HG03442 (cell line): ENCODE measurements around the gene IGF2.

Experiments
- ATAC-seq: cut with Tn5 transposase; IDR thresholded peaks from one replicate; pipeline ENCODE4 v1.9.1; 2021; ENCODE audit warnings: mild to moderate bottlenecking, moderate library complexity; ENCODE audit not compliant: unreplicated experiment

The IGF2 gene

GRCh38 chr11:2154195-2154585 is 15.0 kb upstream of the IGF2 start:
- ATAC-seq, result no peak

- no peak for ATAC-seq
Observed at GRCh38 chr11:2153581-2154194, 14.5 kb upstream of the IGF2 start.

- ATAC-seq, result no peak
Observed at GRCh38 chr11:2151500-2152257, 12.5 kb upstream of the IGF2 start.

- ATAC-seq, result no peak
Observed at GRCh38 chr11:2149864-2150847, 11.0 kb upstream of the IGF2 start.

- ATAC-seq, result no peak
Observed at GRCh38 chr11:2149460-2149859, 10.3 kb upstream of the IGF2 start.

- ATAC-seq, result no peak
Observed at GRCh38 chr11:2148595-2148994, 9.4 kb upstream of the IGF2 start.

DNA sequence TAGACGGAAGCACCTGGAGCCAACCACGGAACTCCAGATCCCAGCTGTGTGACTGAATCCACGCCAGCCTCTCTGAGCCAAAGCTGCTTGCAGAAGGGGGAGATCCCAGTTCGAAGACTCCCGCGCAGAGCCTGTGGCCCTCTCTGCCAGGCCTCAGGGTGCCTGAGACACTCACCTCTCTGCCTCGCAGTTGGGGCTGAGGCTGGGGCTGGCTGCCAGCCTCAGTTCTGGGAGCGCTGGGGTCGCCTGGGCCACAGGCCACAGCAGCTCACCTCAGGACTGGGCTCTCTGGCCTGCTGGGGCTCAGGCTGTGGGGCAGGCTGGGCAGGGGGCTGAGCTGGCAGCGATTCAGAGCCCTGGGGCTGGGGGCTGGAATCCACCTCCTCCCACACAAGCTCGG is 8.2 kb upstream of the IGF2 start:
- ATAC-seq, result no peak

GRCh38 chr11:2146051-2146450 is 6.9 kb upstream of the IGF2 start:
- ATAC-seq, result no peak

- no peak for ATAC-seq
Observed at GRCh38 chr11:2144544-2145248, 5.5 kb upstream of the IGF2 start.

DNA sequence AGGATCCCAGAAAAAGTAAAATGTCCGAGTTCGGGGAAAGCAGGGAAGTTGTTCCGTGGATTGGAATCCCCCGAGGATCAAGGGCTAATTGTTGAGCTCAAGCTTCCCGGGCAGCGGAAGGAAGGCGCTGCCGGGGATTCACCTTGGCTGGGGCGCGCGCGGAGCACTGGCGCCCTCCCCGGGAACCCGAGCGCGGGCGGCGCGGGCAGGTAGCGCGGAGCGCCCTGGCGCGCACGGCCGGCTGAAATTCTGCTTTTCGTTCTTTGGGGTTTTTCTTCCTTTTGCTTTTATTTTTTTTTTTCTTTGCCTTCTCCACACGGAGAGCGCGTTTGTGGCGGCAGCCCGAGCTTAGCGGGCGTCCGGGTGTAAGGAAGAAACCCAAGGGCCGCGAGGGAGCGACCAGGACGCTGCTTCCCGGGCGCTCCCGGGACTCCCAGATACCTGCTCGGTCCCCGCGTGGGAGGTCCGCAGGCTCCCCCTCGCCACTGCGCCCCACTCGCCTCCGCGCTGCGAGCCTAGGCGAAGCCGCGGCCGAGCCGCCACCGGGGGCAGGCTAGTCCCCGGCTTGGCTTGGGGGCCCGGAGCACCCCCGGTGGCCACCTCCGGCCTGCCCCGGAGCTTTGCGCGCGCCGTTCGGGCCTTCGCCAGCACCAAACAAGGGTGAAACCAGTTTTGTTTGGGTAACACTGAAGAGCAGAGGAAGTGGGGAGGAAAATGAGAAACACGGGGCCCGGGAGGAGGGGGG is 4.8 kb upstream of the IGF2 start:
- no peak for ATAC-seq

DNA sequence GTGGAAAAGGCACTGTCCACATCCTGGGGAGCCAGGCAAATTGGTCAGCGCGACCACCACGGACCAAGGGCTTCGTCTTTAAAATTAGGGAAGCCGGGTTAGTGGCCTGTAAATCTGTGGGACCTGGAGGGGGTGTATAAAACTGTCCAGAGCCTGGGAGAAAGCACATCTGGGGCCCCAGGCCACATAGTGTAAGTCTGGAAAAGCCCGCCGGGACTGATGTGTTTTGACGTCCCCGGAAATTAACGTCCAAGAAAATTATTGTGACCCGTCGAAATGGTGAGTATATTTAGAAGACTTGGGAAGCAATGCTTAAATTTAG is 4.2 kb upstream of the IGF2 start:
- ATAC-seq, result no peak

GRCh38 chr11:2142762-2143202 is 3.6 kb upstream of the IGF2 start:
- ATAC-seq, result no peak

- no peak for ATAC-seq
Observed at GRCh38 chr11:2142300-2142759, 3.1 kb upstream of the IGF2 start.

GRCh38 chr11:2140411-2141400 is 1.5 kb upstream of the IGF2 start:
- no peak for ATAC-seq

- no peak for ATAC-seq
Observed at GRCh38 chr11:2139621-2140337, 590 bp upstream of the IGF2 start.

DNA sequence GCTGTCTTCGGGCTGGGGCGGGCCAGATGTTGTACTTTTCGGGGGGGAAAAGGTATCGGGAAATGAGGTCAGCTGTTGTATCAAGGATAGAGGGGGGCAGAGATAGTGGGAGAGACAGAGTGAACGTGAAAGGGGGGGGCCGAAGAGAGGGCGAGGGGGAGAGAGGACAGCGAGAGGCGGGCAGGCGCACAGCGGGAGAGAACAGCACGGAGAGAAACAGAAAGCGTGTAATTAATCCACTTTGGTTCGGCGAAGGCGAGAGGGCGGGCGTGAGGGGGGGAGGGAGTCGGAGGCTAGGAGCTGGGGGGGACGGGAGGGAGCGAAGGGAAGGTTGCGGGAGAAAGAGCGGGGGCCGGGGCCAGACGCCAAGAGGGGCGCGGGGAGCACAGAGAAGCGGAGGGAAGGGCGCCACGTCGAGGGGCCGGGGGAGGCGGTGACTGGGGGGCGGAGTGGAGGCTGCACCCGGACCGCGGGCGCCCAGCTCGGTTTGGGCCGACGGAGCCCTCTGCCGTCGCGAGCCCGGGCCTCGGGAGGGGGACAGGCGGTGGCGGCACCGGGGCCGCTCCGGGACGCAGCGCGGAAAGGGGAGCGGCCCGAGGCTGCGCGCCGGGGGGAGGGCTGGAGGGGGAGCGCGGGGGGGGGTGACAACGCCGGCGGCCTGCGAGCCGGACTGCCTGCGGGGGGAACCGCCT is 612 bp downstream of the IGF2 start:
- ATAC-seq, result no peak

DNA sequence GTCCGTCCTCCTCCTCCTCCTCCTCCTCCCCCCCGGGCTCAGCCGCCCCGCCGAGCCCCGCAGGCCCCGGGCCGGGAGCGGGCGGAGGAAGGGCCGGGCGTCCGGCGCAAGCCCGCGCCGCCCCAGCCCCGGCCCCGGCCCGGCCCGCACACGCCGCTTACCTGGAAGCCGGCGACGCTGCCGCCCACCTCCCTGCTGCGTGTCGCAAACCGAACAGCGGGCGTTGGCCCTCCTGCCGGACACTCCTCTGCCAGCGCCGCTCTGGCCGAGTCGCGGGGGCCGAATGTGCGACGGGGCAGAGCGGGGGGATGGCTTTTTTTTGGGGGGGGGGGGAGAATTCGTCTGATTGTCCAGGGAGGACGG is 1.1 kb downstream of the IGF2 start:
- ATAC-seq, result no peak
